Activated CD8-positive, alpha-beta memory T cell treated with anti-CD3 and anti-CD28 coated beads, Interleukin-2, amount 10 ng/mL, durations not matched to agents 7 days and 5 days (primary cell): Measurements from ENCODE around the gene ABCD1. TPM values are rescaled to one million over a fixed set of nuclear protein-coding genes. Genes with fewer than 3 reads are reported as not detected.

ENCODE experiments used
- ATAC-seq: fragments of 150-1000 bp; cut with Tn5 transposase; one replicate; pipeline ENCODE4 v1.10.0; 2021; ENCODE audit warnings: moderate library complexity
- CTCF ChIA-PET: fragments of 350-600 bp; sonication (Branson Sonifier 250); formaldehyde crosslinking; loops from one replicate; lab custom pipeline; 2021; ENCODE audit warnings: antibody characterized with exemption; lab: Charles Lee
- DNase-seq: peaks from one replicate; pipeline ENCODE4 v3.0.0-alpha.2; 2020
- H3K27ac Mint-ChIP-seq: one replicate; pipeline ENCODE4 v1.8.0; 2021; ENCODE audit warnings: mild to moderate bottlenecking, mixed read lengths
- H3K27me3 Mint-ChIP-seq: one replicate; pipeline ENCODE4 v1.8.0; 2021; ENCODE audit warnings: mixed read lengths
- H3K36me3 Mint-ChIP-seq: one replicate; pipeline ENCODE4 v1.8.0; 2021; ENCODE audit warnings: mild to moderate bottlenecking, mixed read lengths
- H3K4me1 Mint-ChIP-seq: one replicate; pipeline ENCODE4 v1.8.0; 2021; ENCODE audit warnings: mixed read lengths
- H3K4me3 Mint-ChIP-seq: one replicate; pipeline ENCODE4 v1.8.0; 2021; ENCODE audit warnings: mild to moderate bottlenecking, moderate library complexity, mixed read lengths
- H3K9me3 Mint-ChIP-seq: one replicate; pipeline ENCODE4 v1.8.0; 2022; ENCODE audit warnings: low read depth, mixed read lengths
- total RNA-seq, 2 experiments: library from RNA; stranded (reverse); gene quantifications; one replicate each; pipeline ENCODE4 v1.2.3, GENCODE V29; 2021

ABCD1 gene
- total RNA-seq, 2 experiments from 2014 or later: 10.7 to 18.3 TPM

DNA sequence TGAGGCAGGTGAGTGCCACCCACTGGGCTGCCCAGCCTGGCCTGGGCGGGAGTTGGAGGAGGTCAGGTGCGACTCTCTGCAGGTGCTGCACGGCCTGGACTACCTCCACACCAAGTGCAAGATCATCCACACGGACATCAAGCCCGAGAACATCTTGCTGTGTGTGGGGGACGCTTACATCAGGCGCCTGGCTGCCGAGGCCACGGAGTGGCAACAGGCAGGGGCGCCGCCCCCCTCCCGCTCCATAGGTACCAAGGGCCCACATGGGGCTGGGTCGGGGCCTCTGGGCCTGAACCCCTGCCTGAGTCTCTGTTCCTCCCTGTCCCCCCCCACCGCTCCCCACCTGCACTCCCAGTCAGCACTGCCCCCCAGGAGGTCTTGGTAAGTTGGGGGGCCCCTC lies 58.2 kb downstream of the ABCD1 start:
- no peak for DNase-seq
- peaks cover 2% of the 10 kb centered on the region for H3K36me3 Mint-ChIP-seq
- ATAC-seq: no peak
- no peaks in the 10 kb centered on the region for H3K4me1 Mint-ChIP-seq
- CTCF ChIA-PET: no interaction called here
- H3K27ac Mint-ChIP-seq: no peak overlapping the region
- H3K9me3 Mint-ChIP-seq: no peaks in the 10 kb centered on the region
- H3K4me3 Mint-ChIP-seq: no peak overlapping the region
- H3K27me3 Mint-ChIP-seq: peaks cover 8% of the 10 kb centered on the region

DNA sequence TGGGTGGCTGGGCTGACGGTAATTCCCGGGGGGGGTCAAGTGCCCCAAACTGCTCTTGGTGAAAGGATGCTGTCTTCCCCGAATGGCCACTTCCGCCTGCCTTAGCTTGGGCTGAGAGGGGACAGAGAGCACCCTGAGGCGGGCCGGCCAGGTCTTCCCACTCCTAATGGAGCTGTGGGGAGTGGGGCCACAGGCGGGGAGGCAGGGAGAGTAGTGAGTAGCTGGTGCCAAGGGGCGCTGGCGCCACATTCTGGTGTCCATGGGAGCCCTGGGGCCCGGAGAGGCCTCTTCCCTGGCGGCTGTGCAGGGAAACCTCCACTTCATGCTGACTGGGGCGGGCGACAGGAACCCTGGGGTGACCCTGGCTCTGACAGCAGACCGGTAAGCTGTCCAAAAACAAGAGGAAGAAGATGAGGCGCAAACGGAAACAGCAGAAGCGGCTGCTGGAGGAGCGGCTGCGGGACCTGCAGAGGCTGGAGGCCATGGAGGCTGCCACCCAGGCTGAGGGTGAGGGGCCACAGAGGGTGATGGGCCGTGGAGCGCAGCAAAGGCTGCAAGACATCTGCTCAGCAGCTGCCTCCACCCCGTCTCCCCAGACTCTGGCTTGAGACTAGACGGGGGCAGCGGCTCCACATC lies 58.8 kb downstream of the ABCD1 start:
- ATAC-seq: no peak
- no peak overlapping the region for H3K27ac Mint-ChIP-seq
- peaks cover 8% of the 10 kb centered on the region for H3K27me3 Mint-ChIP-seq
- no peak overlapping the region for H3K4me3 Mint-ChIP-seq
- no peak for DNase-seq
- no peaks in the 10 kb centered on the region for H3K4me1 Mint-ChIP-seq
- peaks cover 2% of the 10 kb centered on the region for H3K36me3 Mint-ChIP-seq
- CTCF ChIA-PET: no interaction called here
- H3K9me3 Mint-ChIP-seq: no peaks in the 10 kb centered on the region

DNA sequence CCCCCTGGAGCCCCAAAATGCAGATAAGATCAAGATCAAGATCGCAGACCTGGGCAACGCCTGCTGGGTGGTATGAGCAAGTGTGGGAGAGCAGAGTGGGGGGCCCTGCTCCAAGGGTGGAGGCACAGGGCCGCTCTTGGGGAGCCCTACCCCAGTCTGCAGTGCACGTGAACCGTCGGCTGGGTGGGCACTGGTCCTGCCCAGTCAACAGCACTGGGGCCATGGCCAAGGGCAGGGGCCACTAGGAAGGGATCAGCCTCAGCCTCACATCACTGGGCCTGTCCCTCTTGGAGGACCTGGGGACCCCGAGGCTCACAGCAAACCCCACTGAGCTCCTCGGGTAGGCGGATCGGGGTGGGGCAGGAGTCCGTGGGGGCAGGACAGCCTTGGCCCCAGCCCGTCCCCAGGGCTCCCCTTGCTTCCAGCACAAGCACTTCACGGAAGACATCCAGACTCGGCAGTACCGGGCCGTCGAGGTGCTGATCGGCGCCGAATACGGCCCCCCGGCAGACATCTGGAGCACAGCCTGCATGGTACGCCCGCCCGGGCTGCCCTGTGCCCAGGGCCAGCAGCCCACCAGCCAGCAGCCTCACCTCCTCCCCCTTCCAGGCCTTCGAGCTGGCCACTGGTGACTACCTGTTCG lies 59.8 kb downstream of the ABCD1 start:
- H3K36me3 Mint-ChIP-seq: peaks cover 2% of the 10 kb centered on the region
- no peaks in the 10 kb centered on the region for H3K9me3 Mint-ChIP-seq
- DNase-seq (no peak), ATAC-seq (no peak)
- CTCF ChIA-PET: no interaction called here
- H3K4me1 Mint-ChIP-seq: no peaks in the 10 kb centered on the region
- no peak overlapping the region for H3K4me3 Mint-ChIP-seq
- H3K27me3 Mint-ChIP-seq: peaks cover 8% of the 10 kb centered on the region
- no peak overlapping the region for H3K27ac Mint-ChIP-seq

DNA sequence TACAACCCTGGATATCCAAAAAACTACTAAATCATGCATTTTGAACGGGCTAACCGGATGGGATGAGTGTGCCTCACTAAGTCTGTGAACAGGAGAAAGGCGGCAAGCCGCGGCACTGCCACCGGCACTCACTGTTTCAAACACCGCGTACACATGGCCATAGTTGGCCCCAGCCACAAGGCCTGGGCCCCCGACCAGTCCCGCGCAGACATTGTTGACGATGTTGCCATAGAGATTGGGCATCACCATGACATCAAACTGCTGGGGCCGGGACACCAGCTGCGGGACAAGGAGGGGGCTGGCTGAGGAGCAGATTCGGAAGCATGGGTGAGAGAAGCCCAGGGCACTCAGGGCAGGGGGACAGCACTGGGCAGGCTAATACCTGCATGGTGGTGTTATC lies 62.0 kb downstream of the ABCD1 start:
- H3K27me3 Mint-ChIP-seq: no peaks in the 10 kb centered on the region
- H3K36me3 Mint-ChIP-seq: peaks cover 2% of the 10 kb centered on the region
- DNase-seq (no peak), ATAC-seq (no peak)
- no peak overlapping the region for H3K27ac Mint-ChIP-seq
- no peaks in the 10 kb centered on the region for H3K4me1 Mint-ChIP-seq
- CTCF ChIA-PET: no interaction called here
- H3K4me3 Mint-ChIP-seq: no peak overlapping the region
- H3K9me3 Mint-ChIP-seq: no peaks in the 10 kb centered on the region

DNA sequence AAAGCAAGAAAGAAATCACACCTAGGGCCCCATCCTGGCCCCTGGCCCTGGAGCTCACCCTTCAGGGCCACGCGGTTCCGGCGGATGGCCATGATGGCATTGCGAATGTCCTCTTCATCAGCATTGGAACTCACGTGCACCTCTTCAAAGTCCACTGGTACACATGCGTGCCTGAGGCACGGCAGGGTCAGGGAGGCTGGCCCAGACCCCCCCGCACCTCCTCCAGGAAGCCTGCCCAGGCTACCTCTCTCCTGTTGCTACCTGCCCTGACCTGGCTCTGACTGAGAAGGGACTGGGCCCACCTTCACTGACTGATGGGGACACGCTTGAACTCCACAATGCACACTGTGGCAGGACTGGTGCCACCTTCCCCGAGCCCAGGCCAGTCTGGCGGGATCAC lies 65.0 kb downstream of the ABCD1 start:
- Mint-ChIP-seq H3K27ac (no peak overlapping the region), H3K9me3 (no peaks in the 10 kb centered on the region), H3K4me3 (no peak overlapping the region), H3K4me1 (peaks cover 6% of the 10 kb centered on the region), H3K36me3 (peaks cover 3% of the 10 kb centered on the region), H3K27me3 (no peaks in the 10 kb centered on the region)
- ATAC-seq (no peak), DNase-seq (no peak)
- CTCF ChIA-PET: no interaction called here

DNA sequence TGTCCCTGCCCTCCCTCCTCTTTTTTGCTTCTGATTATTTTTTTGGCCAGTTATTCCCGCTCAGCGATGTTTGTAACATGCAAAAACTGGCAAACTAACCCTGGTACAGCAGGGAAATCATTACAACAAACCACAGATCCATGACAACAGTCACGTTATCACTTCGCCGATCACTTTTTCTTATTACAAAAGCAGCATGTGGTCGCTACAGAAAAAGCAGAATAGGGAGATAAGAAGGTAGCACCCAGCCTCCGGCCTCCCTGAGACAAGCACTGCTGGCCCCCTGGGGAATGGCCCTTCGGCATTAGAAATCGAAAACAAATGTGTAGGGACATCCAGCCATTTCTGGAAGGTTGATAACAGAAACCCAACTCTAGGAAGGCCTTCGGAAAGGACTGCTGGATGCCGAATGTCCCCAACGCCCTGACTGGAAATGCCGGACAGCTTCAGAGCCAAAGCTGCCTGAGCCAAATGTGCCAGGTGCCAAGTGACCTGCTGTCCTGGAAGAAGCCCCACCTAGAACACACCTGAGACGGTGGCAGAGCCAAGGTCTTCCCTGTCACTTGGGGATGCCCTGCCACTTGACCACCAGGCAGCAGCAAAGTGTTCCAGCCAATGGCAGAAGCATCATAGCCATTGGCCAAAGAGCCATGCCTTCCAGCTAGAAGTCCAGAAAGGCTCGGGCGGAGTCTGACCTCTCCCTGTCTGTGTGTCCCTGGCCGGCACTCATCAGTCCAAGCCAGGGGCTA lies 66.6 kb downstream of the ABCD1 start:
- no peak overlapping the region for H3K4me3 Mint-ChIP-seq

DNA sequence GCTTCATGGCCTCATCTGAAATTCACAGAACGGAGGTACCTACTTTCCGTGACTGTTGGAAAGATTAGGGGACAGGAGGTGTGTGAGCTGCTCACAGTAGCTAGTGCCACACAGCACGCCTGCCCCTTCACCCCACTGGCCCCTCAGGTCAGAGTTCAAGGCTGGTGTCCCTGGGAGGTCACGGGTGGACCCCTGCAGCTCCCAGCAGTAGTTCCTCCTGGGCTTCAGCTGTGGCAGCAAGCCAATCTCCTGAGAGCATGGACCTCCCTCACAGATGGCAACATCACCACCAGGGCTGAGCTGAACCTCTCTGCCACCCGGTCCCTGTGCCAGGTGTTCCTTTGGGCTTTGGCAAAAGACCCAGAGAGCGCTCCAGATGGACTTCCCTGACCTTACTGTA lies 67.7 kb downstream of the ABCD1 start:
- CTCF ChIA-PET: no interaction called here
- Mint-ChIP-seq H3K27ac (no peak overlapping the region), H3K4me3 (no peak overlapping the region), H3K27me3 (no peaks in the 10 kb centered on the region), H3K4me1 (peaks cover 17% of the 10 kb centered on the region), H3K9me3 (no peaks in the 10 kb centered on the region), H3K36me3 (peaks cover 10% of the 10 kb centered on the region)
- no peak for DNase-seq
- no peak for ATAC-seq

More for the DNA sequence above, 66.6 kb downstream of the ABCD1 start:
- CTCF ChIA-PET: no interaction called here
- no peak for DNase-seq
- no peaks in the 10 kb centered on the region for H3K27me3 Mint-ChIP-seq
- H3K36me3 Mint-ChIP-seq: peaks cover 3% of the 10 kb centered on the region
- no peak for ATAC-seq
- H3K4me1 Mint-ChIP-seq: peaks cover 11% of the 10 kb centered on the region
- H3K27ac Mint-ChIP-seq: no peak overlapping the region
- H3K9me3 Mint-ChIP-seq: no peaks in the 10 kb centered on the region

DNA sequence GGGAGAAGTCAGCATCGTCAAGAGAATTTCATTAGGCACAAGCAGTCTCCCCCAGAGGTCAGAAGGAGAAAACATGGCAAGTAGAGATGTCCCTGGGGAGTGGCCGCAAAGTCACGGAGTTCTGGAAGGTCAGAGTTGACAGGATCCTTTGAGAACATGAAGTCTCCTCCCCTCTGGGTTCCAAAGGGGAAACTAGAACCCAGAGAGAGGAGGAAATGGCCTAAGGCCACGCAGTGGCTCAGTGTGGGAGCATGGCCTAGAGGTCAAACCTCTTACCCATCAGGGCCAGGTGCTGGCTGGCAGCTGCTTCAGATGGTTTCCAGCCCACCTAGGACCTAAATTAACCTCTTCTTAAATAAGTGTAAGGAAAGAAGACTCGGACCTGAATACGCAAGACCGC lies 68.6 kb downstream of the ABCD1 start:
- no peaks in the 10 kb centered on the region for H3K9me3 Mint-ChIP-seq
- DNase-seq (no peak), ATAC-seq (no peak)
- no peaks in the 10 kb centered on the region for H3K27me3 Mint-ChIP-seq
- peaks cover 10% of the 10 kb centered on the region for H3K36me3 Mint-ChIP-seq
- peak overlapping the region; percentile 87 for H3K27ac Mint-ChIP-seq
- CTCF ChIA-PET: interaction anchor here (2.0 to 2.3 kb wide), 2 partner anchors 15 to 30 kb away, joined by 5 to 9 read pairs; partner anchors contain the start of gene PLXNB3
- H3K4me1 Mint-ChIP-seq: peaks cover 17% of the 10 kb centered on the region
- peak overlapping the region; percentile 88 for H3K4me3 Mint-ChIP-seq

Other genes starting within 250 kb of the ABCD1 start
- gene BGN, start 229.9 kb upstream of the ABCD1 start, total RNA-seq: not detected
- gene ATP2B3, start 207.2 kb upstream of the ABCD1 start, total RNA-seq: not detected
- 10 to 100 TPM; 17.5 to 24.7 TPM for gene CCNQ, start 125.7 kb upstream of the ABCD1 start, total RNA-seq
- under 1 TPM in 1 of 2 experiments, not detected in 1; 0.09 TPM for gene DUSP9, start 77.7 kb upstream of the ABCD1 start, total RNA-seq
- gene PNCK, start 51.0 kb upstream of the ABCD1 start, total RNA-seq: not detected
- gene SLC6A8, start 36.9 kb upstream of the ABCD1 start, total RNA-seq: 1 to 10 TPM in 1 of 2 experiments, under 1 TPM in 1; 0.93 to 1.1 TPM
- 100 to 1,000 TPM; 137 to 148 TPM for gene BCAP31, start 469 bp upstream of the ABCD1 start, total RNA-seq
- under 1 TPM; 0.42 to 0.50 TPM for gene PLXNB3, start 39.4 kb downstream of the ABCD1 start, total RNA-seq
- not detected for gene SRPK3, start 56.2 kb downstream of the ABCD1 start, total RNA-seq
- 10 to 100 TPM; 69.4 to 72.0 TPM for gene IDH3G, start 69.5 kb downstream of the ABCD1 start, total RNA-seq
- 100 to 1,000 TPM; 190 to 191 TPM for gene SSR4, start 69.8 kb downstream of the ABCD1 start, total RNA-seq
- gene PDZD4, start 105.7 kb downstream of the ABCD1 start, total RNA-seq: under 1 TPM; 0.07 to 0.12 TPM
- 1 to 10 TPM; 3.6 to 4.9 TPM for gene L1CAM, start 161.3 kb downstream of the ABCD1 start, total RNA-seq
- gene AVPR2, start 179.8 kb downstream of the ABCD1 start, total RNA-seq: not detected
- 100 to 1,000 TPM; 188 to 300 TPM for gene ARHGAP4, start 201.4 kb downstream of the ABCD1 start, total RNA-seq
- gene NAA10, start 210.2 kb downstream of the ABCD1 start, total RNA-seq: 100 to 1,000 TPM in 1 of 2 experiments, 10 to 100 TPM in 1; 92.8 to 115 TPM
- 1 to 10 TPM; 6.8 to 7.5 TPM for gene RENBP, start 219.8 kb downstream of the ABCD1 start, total RNA-seq
- gene HCFC1, start 247.0 kb downstream of the ABCD1 start, total RNA-seq: 100 to 1,000 TPM; 136 to 138 TPM
- 10 to 100 TPM in 1 of 2 experiments, 1 to 10 TPM in 1; 8.6 to 10.7 TPM for gene TMEM187, start 247.9 kb downstream of the ABCD1 start, total RNA-seq